Coronary artery (tissue), 2 donors: ENCODE data around the gene SYNGR1.

Experiments used
- DNase-seq: peaks from one replicate; pipeline ENCODE4 v3.0.0-alpha.2; 2017; ENCODE audit warnings: low spot score
- H3K27ac ChIP-seq, 2 donors: fragments of 200-600 bp; sonication (generic); one replicate each; pipeline ENCODE4 v1.5.1; 2016 to 2019
- H3K4me3 ChIP-seq: fragments of 200-600 bp; sonication (generic); 2 replicates; pipeline ENCODE4 v1.5.1; 2016; ENCODE audit warnings: mild to moderate bottlenecking, moderate library complexity
- TF ChIP-seq, protein P1 (sequence below): fragments of 200-600 bp; sonication (generic); IDR thresholded peaks from one replicate; pipeline ENCODE4 v1.5.1; 2019; ENCODE audit warnings: antibody characterized with exemption

Gene SYNGR1

GRCh38 chr22:39360674-39361413 is 11.1 kb downstream of the SYNGR1 start:
- Histone ChIP-seq H3K27ac (no peak overlapping the region), H3K4me3 (no peak overlapping the region)
- no peak for DNase-seq
- TF ChIP-seq, protein P1, sequence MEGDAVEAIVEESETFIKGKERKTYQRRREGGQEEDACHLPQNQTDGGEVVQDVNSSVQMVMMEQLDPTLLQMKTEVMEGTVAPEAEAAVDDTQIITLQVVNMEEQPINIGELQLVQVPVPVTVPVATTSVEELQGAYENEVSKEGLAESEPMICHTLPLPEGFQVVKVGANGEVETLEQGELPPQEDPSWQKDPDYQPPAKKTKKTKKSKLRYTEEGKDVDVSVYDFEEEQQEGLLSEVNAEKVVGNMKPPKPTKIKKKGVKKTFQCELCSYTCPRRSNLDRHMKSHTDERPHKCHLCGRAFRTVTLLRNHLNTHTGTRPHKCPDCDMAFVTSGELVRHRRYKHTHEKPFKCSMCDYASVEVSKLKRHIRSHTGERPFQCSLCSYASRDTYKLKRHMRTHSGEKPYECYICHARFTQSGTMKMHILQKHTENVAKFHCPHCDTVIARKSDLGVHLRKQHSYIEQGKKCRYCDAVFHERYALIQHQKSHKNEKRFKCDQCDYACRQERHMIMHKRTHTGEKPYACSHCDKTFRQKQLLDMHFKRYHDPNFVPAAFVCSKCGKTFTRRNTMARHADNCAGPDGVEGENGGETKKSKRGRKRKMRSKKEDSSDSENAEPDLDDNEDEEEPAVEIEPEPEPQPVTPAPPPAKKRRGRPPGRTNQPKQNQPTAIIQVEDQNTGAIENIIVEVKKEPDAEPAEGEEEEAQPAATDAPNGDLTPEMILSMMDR, result no peak

- Histone ChIP-seq H3K4me3 (no peak overlapping the region), H3K27ac (no peak overlapping the region)
- TF ChIP-seq, protein P1, result no peak
- no peak for DNase-seq
These were observed 11.7 kb downstream of the SYNGR1 start for GRCh38 chr22:39361496-39361895.

- TF ChIP-seq, protein P1, result no peak
- Histone ChIP-seq H3K4me3 (no peak overlapping the region), H3K27ac (no peak overlapping the region)
- no peak for DNase-seq
These were observed 12.5 kb downstream of the SYNGR1 start for GRCh38 chr22:39362271-39362670.

DNA sequence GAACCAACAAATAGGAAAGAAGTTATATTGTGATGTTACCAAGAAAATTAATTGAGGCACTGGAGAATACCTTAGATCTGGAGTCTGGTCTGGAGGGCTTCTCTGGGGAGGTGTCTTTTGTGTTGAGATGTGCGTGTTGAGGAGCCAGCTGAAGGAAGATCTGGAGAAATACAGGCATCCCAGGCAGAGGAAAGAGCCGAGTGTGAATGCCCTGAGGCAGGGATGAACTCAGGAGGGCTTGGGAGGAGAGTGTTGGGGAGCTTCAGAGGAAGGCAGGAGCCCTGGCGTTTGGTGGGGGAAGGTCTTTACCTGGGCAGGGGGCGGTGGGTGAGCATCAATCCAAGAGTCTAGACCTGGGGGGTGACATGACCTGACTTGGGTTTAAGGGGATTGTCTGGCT is 13.1 kb downstream of the SYNGR1 start:
- TF ChIP-seq, protein P1, result no peak
- Histone ChIP-seq H3K4me3 (no peak overlapping the region), H3K27ac (no peak overlapping the region)
- DNase-seq, result no peak

- DNase-seq, result no peak
- peak overlapping the region in 1 of 2 donors; percentile 40 for H3K27ac ChIP-seq
- TF ChIP-seq, protein P1, result no peak
- H3K4me3 ChIP-seq, result no peak overlapping the region
These were observed 14.1 kb downstream of the SYNGR1 start for GRCh38 chr22:39363751-39364515.

GRCh38 chr22:39364714-39365491 is 15.1 kb downstream of the SYNGR1 start:
- TF ChIP-seq, protein P1, result no peak
- H3K27ac ChIP-seq, result peak overlapping the region in 1 of 2 donors; percentile 4
- DNase-seq, result no peak
- H3K4me3 ChIP-seq, result no peak overlapping the region
